ENCODE measurements around the gene SIRPD. TPM values are rescaled to one million over a fixed set of nuclear protein-coding genes. Genes with fewer than 3 reads are reported as not detected.

SIRPD gene
- polyA plus RNA-seq, 1 donor, result not detected

DNA sequence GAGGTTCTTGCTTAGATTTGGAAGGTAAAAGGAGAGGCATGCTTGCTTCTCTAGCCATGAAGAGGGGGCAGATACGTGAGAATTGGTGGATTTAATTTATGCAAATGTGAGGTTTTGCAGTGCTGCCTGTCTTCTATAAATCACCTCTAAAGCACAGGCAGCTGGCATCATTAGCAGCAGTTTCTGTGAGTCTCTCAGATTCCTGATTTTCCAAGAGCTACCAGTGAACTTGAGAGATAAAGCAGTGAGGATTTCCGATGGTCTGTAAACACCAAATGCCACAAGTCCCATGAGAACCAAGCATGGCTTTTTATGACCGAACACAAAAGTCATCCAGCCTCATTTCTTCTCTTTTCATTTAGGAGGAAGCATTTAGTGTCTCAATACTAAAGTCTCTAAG is 63.1 kb downstream of the SIRPD start:
- DNase-seq, result no peak

DNA sequence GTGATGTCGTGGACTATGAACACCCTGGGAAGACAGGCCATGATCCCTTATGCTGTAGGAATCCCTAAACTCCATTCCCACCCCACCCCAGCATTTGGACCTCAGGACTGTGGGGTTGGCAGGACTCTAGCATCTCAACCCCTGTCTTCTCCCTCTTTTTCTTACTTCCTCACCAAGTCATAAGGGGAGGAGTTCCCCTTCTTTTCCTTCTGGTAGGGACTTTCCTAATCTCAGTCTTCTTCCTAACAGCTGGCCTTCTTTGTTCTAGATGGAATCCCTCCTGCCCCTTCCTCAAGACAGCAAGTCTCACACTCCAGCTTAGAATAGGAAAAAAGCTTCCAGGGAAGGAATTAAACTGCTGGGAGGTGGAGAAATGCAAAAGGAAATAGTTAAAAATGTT is 64.0 kb downstream of the SIRPD start:
- no peak for DNase-seq

DNA sequence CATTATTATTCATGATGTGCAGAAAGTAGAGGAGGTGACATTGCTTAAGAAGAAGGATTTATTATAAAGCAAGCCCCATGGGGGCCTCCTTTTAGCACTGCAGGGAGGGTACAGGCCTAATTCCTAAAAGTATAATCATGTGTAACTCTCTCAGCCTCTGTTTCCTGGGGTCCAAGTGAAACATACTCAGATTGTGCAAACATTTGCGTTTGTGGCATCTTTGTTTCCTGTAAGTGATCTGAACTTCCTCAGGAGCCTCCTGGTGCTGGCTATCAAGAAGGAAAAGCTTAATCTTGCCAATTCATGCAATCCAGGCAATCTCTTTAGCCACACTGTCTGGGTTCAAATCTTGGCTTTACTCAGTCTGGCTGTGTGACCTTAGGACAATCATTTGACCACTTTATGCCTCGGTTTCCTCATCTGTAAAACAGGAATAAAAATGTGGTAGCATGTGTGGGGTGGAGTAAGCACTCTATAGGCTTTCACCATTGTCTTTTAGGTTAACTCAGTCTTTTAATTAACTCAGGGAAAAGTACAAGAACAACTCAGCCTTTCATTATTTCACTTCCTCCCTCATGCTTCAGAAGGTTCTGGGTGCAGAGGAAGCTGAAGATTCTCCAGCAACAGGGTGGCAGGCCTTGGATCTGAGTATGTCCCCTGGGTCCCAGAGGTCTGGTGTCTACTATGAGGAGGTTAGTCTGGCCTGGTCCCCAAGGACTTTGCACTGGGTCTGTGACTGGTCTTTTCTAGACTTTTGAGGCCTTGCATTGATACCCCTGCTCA is 65.5 kb downstream of the SIRPD start:
- DNase-seq, result no peak

DNA sequence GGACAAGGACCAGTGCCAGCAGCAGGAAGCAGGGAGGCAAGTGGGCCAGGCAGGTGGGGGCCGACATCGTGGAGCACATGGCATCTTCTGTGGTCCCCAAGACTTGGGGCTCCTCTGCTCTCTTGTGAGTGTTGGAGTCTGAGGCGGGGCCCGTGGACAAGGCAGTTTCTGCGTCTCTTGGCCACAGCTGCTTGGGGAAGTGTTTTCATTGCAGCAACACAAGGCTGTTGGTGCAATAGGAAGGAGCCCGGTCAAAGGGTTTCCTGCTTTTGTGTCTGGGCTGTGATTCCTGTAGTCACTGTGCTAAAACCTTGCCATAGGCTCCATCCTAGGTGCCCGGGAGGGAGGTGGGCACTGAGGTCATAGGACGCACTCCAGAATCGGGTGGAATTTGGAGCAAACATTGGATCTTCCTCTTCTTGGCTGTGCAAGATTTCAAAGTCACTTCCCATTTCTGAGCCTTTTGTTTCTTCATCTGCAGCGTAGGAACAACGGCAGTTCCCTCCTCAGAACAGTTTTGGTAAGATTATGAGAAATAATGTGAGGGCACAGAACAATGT is 66.1 kb downstream of the SIRPD start, which contains the start of gene SIRPB2:
Gene SIRPB2, minus strand, starts transcription at position 140 of the 560 bp plus-strand sequence. Its CDS starts 61 bp downstream, at position 79.
- no peak for DNase-seq

DNA sequence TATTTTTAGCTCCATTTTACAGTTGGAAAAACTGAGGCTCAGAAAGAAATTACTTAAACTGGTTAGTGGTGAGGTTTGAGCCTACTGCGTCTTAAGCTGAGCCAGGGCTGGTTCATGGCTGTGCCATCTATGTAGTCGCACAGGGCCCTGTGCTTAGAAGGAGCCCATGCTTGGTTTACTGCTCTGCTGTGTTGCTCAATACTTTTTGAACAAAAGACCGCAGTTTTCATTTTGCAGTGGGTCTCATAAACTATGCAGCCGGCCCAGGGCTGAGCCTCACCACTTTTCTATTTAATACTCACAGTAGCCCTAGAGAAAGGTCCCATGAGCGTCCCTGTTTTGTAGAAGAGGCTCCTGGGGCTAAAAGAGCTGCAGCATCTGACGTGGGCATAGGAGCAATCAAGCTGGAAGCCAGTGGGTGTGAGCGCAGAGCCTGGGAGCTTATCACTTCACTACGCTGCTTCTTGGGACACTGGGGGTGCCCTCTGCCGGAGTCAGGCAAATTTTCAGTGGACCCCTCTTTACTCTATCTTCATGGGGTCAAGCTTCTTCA is 66.8 kb downstream of the SIRPD start:
- no peak for DNase-seq

DNA sequence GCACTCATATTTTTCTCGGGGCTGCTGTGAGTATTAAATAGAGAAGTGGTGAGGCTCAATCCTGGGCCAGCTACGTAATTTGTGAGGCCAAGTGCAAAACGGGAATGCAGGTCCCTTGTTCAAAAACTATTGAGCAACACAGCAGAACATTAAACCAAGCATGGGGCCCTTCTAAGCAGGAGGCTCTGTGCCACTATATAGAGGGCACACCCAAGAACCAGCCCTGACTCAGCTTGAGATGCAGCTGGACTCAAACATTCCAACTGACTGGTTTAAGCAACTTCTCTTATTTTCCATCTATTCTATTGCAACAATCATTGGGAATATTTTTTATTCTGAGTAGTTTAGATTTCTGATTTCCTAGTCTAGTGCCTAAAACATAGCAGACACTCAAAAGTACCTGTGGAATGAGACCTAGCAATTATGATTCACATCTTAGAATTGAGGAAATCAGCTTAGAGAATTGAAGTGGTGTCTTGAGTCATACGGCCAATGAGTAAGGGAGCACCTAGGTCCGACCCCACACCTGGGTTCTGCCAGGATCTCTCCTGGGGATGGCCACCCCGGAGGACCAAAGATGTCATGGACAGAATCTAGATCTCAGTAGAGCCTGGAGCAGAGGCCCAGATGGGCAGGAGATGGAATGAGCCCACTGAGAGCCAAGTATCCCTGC is 67.6 kb downstream of the SIRPD start:
- DNase-seq, result no peak

DNA sequence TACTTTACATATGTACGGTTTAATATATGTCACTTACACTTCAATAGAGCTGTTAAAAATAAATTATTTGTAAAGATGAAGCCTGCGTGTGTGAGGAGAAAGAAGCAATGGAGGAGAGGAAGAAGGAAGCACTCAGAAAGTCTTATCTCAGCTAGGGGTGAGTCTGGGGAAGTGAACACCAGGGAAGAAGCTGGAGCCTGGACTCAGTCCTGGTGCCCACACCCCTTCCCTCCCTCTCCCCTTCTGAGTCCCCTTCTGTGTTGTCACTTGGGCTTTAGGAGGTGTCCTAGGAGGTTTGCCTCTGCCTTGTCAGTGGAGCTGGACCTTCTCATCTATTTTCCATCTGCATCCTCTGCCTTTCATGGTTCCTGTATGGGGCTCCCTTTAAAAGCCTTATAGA is 68.2 kb downstream of the SIRPD start:
- DNase-seq, result no peak

DNA sequence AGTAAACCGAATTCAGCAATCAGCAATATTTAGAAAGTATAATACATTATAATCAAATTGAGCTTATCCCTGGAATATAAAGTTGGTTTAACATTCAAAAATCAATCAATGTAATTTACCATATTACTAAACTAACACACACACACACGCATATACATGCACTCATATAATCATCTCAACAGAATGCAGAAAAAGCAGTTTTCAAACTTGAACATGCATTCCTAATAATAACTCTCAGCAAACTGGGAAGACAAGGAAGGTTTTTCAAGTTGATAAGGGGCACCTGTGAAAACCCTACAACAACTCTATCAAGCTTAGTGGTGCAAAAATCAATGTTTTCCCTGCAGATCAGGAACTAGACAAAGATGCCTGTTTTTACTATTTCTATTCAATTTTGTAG is 70.9 kb downstream of the SIRPD start:
- no peak for DNase-seq

DNA sequence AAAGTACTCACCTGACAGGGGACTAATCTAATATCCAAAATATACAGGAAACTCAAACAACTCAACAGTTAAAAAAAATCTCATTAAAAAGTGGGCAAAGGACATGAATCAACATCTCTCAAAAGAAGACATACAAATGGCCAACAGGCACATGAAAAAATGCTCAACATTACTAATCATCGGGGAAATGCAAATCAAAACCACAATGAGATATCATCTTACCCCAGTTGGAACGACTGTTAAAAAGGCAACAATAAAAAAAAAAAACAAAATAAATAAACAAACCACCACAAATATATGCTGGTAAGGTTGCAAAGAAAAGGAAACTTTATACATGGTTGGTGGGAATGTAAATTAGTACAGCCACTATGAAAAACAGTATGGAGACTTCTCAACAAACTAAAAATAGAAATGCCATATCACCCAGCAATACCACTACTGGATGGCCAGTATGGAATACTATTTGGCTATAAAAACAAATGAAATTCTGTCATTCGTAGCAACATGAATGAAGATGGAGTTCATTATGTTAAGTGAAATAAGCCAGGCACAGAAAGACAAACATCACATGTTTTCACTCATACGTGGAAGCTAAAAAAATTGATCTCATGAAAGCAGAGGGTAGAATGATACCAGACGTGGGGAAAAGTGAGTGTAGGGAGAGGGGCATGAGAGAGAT is 72.9 kb downstream of the SIRPD start:
- DNase-seq, result no peak

Other genes starting within 250 kb of the SIRPD start
- 1.7 TPM for gene SDCBP2, start 228.6 kb downstream of the SIRPD start, polyA plus RNA-seq (ENCODE audit: insufficient read length)
- gene FKBP1A, start 164.7 kb downstream of the SIRPD start, polyA plus RNA-seq (ENCODE audit: insufficient read length), result 362 TPM
- 104 TPM for gene NSFL1C, start 90.9 kb downstream of the SIRPD start, polyA plus RNA-seq (ENCODE audit: insufficient read length)
- 0.88 TPM for gene SIRPB2, start 66.3 kb downstream of the SIRPD start, polyA plus RNA-seq (ENCODE audit: insufficient read length)
- gene SIRPB1, start 62.3 kb upstream of the SIRPD start, polyA plus RNA-seq (ENCODE audit: insufficient read length), result 0.30 TPM
- not detected for gene SIRPG, start 100.1 kb upstream of the SIRPD start, polyA plus RNA-seq (ENCODE audit: insufficient read length)

Data from left kidney (tissue), 2 donors.